Neural cell (in vitro differentiated cells): ENCODE measurements around the gene CUL2.

Experiments
- CTCF ChIP-seq: fragments of 450-650 bp; IDR thresholded peaks from 2 replicates; pipeline ENCODE4 v1.5.1; 2014; ENCODE audit warnings: antibody characterized with exemption, mild to moderate bottlenecking, moderate library complexity; ENCODE audit not compliant: poor library complexity, severe bottlenecking
- EP300 ChIP-seq: fragments of 450-650 bp; conservative IDR thresholded peaks from 2 replicates; pipeline ENCODE4 v1.6.1; 2014; ENCODE audit warnings: antibody characterized with exemption, mild to moderate bottlenecking, moderate library complexity; ENCODE audit not compliant: poor library complexity, severe bottlenecking
- MXI1 ChIP-seq: fragments of 450-650 bp; conservative IDR thresholded peaks from 2 replicates; pipeline ENCODE4 v1.6.1; 2014; ENCODE audit warnings: antibody characterized with exemption, mild to moderate bottlenecking; ENCODE audit not compliant: poor library complexity, severe bottlenecking
- POLR2AphosphoS5 ChIP-seq: IDR thresholded peaks from 2 replicates; pipeline ENCODE4 v1.6.1; 2012
- RAD21 ChIP-seq: fragments of 450-650 bp; conservative IDR thresholded peaks from 2 replicates; pipeline ENCODE4 v1.6.1; 2014; ENCODE audit warnings: antibody characterized with exemption, mild to moderate bottlenecking, moderate library complexity
- REST ChIP-seq: IDR thresholded peaks from 2 replicates; pipeline ENCODE4 v1.6.1; 2012; ENCODE audit warnings: borderline replicate concordance
- SMC3 ChIP-seq: fragments of 450-650 bp; conservative IDR thresholded peaks from 2 replicates; pipeline ENCODE4 v1.6.1; 2014; ENCODE audit warnings: antibody characterized with exemption, mild to moderate bottlenecking, moderate library complexity; ENCODE audit not compliant: poor library complexity
- TAF1 ChIP-seq: IDR thresholded peaks from 2 replicates; pipeline ENCODE4 v1.6.1; 2012; ENCODE audit warnings: low read depth

- TF ChIP-seq REST, result no peak
- no peak for TF ChIP-seq CTCF
- TF ChIP-seq POLR2AphosphoS5, result no peak
- TF ChIP-seq RAD21, result no peak
- TF ChIP-seq SMC3, result no peak
- TF ChIP-seq MXI1, result no peak
- no peak for TF ChIP-seq EP300
- TF ChIP-seq TAF1, result no peak
These were observed 84.3 kb downstream of the CUL2 start for GRCh38 chr10:35005868-35006267.
